B cell (primary cell): Measurements from ENCODE around the gene ABCA4. TPM values are rescaled to one million over a fixed set of nuclear protein-coding genes. Genes with fewer than 3 reads are reported as not detected.

ENCODE experiments used
- ATAC-seq: fragments of 200-7000 bp; cut with Tn5 transposase; one replicate; pipeline ENCODE4 v1.10.0; 2021; ENCODE audit warnings: low read depth, mild to moderate bottlenecking, moderate number of reproducible peaks, moderate library complexity
- CTCF ChIA-PET: fragments of 350-600 bp; sonication (Branson Sonifier 250); formaldehyde crosslinking; loops from one replicate; lab custom pipeline; 2021; ENCODE audit warnings: antibody characterized with exemption, inconsistent platforms; lab: Charles Lee
- POLR2A ChIA-PET: fragments of 350-600 bp; sonication (Branson Sonifier 250); formaldehyde crosslinking; loops from one replicate; lab custom pipeline; 2021; ENCODE audit warnings: antibody characterized with exemption; lab: Charles Lee
- DNase-seq: peaks from one replicate; pipeline ENCODE4 v3.0.0; 2013
- H2AFZ ChIP-seq: 2 replicates; pipeline ENCODE4 v1.6.1; 2012; ENCODE audit warnings: mild to moderate bottlenecking, low read depth, low read length; ENCODE audit not compliant: insufficient read depth, poor library complexity, severe bottlenecking
- H3K27ac ChIP-seq, 2 donors: 1 replicate in 1 of 2; 2 replicates in 1 of 2; pipeline ENCODE4 v1.5.1; 2012 to 2013; ENCODE audit warnings: low read length in 2 of 2, mild to moderate bottlenecking in 2 of 2, moderate library complexity in 1 of 2
- H3K27me3 ChIP-seq, 4 experiments: fragments of 200-600 bp in 1 of 4; sonication (generic) in 1 of 4; replicated peaks in 1 of 4; 1 replicate in 2 of 4; 2 replicates in 2 of 4; pipeline versions ENCODE4 v1.6.1 to v1.7.0; 2013 to 2016; ENCODE audit warnings: low read length in 3 of 4, mild to moderate bottlenecking in 2 of 4, mixed read lengths in 1 of 4, moderate library complexity in 1 of 4; ENCODE audit not compliant: insufficient read depth in 4 of 4, control insufficient read depth in 3 of 4; ENCODE audit errors: control extremely low read depth in 1 of 4
- H3K36me3 ChIP-seq, 2 experiments: replicated peaks in 1 of 2; 1 replicate in 1 of 2; 2 replicates in 1 of 2; pipeline versions ENCODE4 v1.6.1 to v1.7.1; 2013; ENCODE audit warnings: low read length in 1 of 2; ENCODE audit not compliant: insufficient read depth in 2 of 2, control insufficient read depth in 1 of 2; ENCODE audit errors: control extremely low read depth in 1 of 2, extremely low read depth in 1 of 2
- H3K4me1 ChIP-seq, 2 donors: fragments of 200-600 bp in 1 of 2; sonication (generic) in 1 of 2; 1 replicate in 1 of 2; 2 replicates in 1 of 2; pipeline versions ENCODE4 v1.5.1 to v1.6.1; 2013 to 2017; ENCODE audit warnings: low read length in 2 of 2; ENCODE audit not compliant: control insufficient read depth in 2 of 2, insufficient read depth in 2 of 2
- H3K4me2 ChIP-seq: replicated peaks from 2 replicates; pipeline ENCODE3; 2012; ENCODE audit warnings: mild to moderate bottlenecking, low read depth, low read length; ENCODE audit not compliant: poor library complexity, severe bottlenecking
- H3K4me3 ChIP-seq, 5 experiments: fragments of 200-600 bp in 1 of 5; sonication (generic) in 1 of 5; 1 replicate in 3 of 5; 2 replicates in 2 of 5; pipeline versions ENCODE4 v1.5.1 to v1.7.0; 2011 to 2016; ENCODE audit warnings: low read length in 4 of 5, mild to moderate bottlenecking in 4 of 5, low read depth in 2 of 5, control low read depth in 1 of 5, moderate library complexity in 1 of 5; ENCODE audit not compliant: insufficient read depth in 1 of 5; ENCODE audit errors: control extremely low read depth in 1 of 5, extremely low read depth in 1 of 5
- H3K79me2 ChIP-seq: fragments of 200-600 bp; sonication (generic); one replicate; pipeline ENCODE4 v1.6.0; 2016; ENCODE audit warnings: low read length; ENCODE audit not compliant: control insufficient read depth, insufficient read depth
- H3K9ac ChIP-seq: fragments of 200-600 bp; sonication (generic); 2 replicates; pipeline ENCODE4 v1.6.1; 2017; ENCODE audit warnings: mild to moderate bottlenecking, low read length, moderate library complexity
- H3K9me3 ChIP-seq, 3 donors: one replicate each; pipeline versions ENCODE4 v1.6.1 to v1.7.1; 2013; ENCODE audit warnings: low read length in 2 of 3; ENCODE audit not compliant: control insufficient read depth in 2 of 3, insufficient read depth in 1 of 3; ENCODE audit errors: control extremely low read depth in 1 of 3
- H4K20me1 ChIP-seq: 2 replicates; pipeline ENCODE4 v1.6.0; 2012; ENCODE audit warnings: mild to moderate bottlenecking, low read length; ENCODE audit not compliant: insufficient read depth, control insufficient read depth, poor library complexity, severe bottlenecking
- H3K27ac Mint-ChIP-seq: one replicate; pipeline ENCODE4 v1.8.0; 2021; ENCODE audit warnings: mixed read lengths
- H3K27me3 Mint-ChIP-seq: one replicate; pipeline ENCODE4 v1.8.0; 2021; ENCODE audit warnings: mixed read lengths
- H3K4me1 Mint-ChIP-seq: one replicate; pipeline ENCODE4 v1.8.0; 2021; ENCODE audit warnings: mixed read lengths
- H3K4me3 Mint-ChIP-seq: one replicate; pipeline ENCODE4 v1.8.0; 2021; ENCODE audit warnings: mixed read lengths
- H3K9me3 Mint-ChIP-seq: one replicate; pipeline ENCODE4 v1.8.0; 2022; ENCODE audit warnings: mixed read lengths; ENCODE audit not compliant: insufficient read depth
- CTCF ChIP-seq: fragments of 200-600 bp; IDR thresholded peaks from one replicate; pipeline ENCODE4 v1.8.0; 2022; ENCODE audit warnings: antibody characterized with exemption, mild to moderate bottlenecking
- EZH2 ChIP-seq: IDR thresholded peaks from 2 replicates; pipeline ENCODE4 v1.6.1; 2012; ENCODE audit warnings: borderline replicate concordance, low read depth, mild to moderate bottlenecking, moderate library complexity, low read length; ENCODE audit not compliant: insufficient read depth, poor library complexity, severe bottlenecking
- WGBS: methylation state at CpG from one replicate; pipeline ENCODE4 v1.1.5; 2013; ENCODE audit warnings: missing lambda C conversion rate; ENCODE audit not compliant: insufficient coverage; 5-methylcytosine and 5-hydroxymethylcytosine counted together
- intact Hi-C: fragments of 100-400 bp; cut with micrococcal nuclease; formaldehyde crosslinking; loops from one replicate; pipeline ENCODE4 v1.10.0; 2022
- polyA plus RNA-seq: library from polyadenylated mRNA; depleted of rRNA; stranded (reverse); fragments of >200 nt; gene quantifications from 2 replicates; pipeline ENCODE4 v1.2.3, GENCODE V29; 2012
- total RNA-seq, 2 donors: library from RNA; stranded (reverse); fragments of 120-200 nt in 1 of 2; gene quantifications; 1 replicate in 1 of 2; 2 replicates in 1 of 2; pipeline versions ENCODE4 v1.2.3 to v1.2.4, GENCODE V29; 2013 to 2022

The ABCA4 gene
- total and polyA plus RNA-seq, 2 donors (not counting 1 experiment from before 2014, with no cell fraction given): not detected

GRCh38 chr1:94068096-94068998, 52.6 kb downstream of the ABCA4 start:
- no peaks in the 10 kb centered on the region for H4K20me1 ChIP-seq
- Mint-ChIP-seq H3K27me3 (peaks cover 10% of the 10 kb centered on the region), H3K9me3 (no peaks in the 10 kb centered on the region), H3K4me3 (no peak overlapping the region), H3K4me1 (no peaks in the 10 kb centered on the region), H3K27ac (no peak overlapping the region)
- no peak overlapping the region for H3K4me2 ChIP-seq
- no peaks in the 10 kb centered on the region for H3K9me3 ChIP-seq
- no peak overlapping the region for H3K27ac ChIP-seq
- ChIA-PET POLR2A (no interaction called here), CTCF (interaction anchor here (1.5 kb wide), 1 partner anchor 29 kb away, joined by 3 read pairs; no protein-coding TSS in a partner anchor)
- no peaks in the 10 kb centered on the region for H3K4me1 ChIP-seq
- H3K27me3 ChIP-seq: no peaks in the 10 kb centered on the region
- no peak overlapping the region for H3K4me3 ChIP-seq
- ATAC-seq (no peak), DNase-seq (no peak)
- no peaks in the 10 kb centered on the region for H3K36me3 ChIP-seq
- H2AFZ ChIP-seq: no peak overlapping the region
- WGBS: 89% methylated on average over 4 of the region's 6 CpGs
- H3K9ac ChIP-seq: no peak overlapping the region
- no peak for TF ChIP-seq CTCF
- no peak for TF ChIP-seq EZH2
- intact Hi-C loops: no loop called here
- no peaks in the 10 kb centered on the region for H3K79me2 ChIP-seq

GRCh38 chr1:94067196-94067595, 53.8 kb downstream of the ABCA4 start:
- Histone ChIP-seq H2AFZ (no peak overlapping the region), H3K9ac (no peak overlapping the region), H3K4me3 (no peak overlapping the region), H3K27ac (no peak overlapping the region), H3K9me3 (no peaks in the 10 kb centered on the region), H3K4me2 (no peak overlapping the region), H3K4me1 (no peaks in the 10 kb centered on the region), H4K20me1 (no peaks in the 10 kb centered on the region), H3K27me3 (peaks cover 0 to under 1% (median 0%) of the 10 kb centered on the region in 4 experiments), H3K79me2 (no peaks in the 10 kb centered on the region), H3K36me3 (no peaks in the 10 kb centered on the region)
- TF ChIP-seq CTCF (no peak), EZH2 (no peak)
- Mint-ChIP-seq H3K4me3 (no peak overlapping the region), H3K27ac (no peak overlapping the region), H3K9me3 (no peaks in the 10 kb centered on the region), H3K27me3 (peaks cover 13% of the 10 kb centered on the region), H3K4me1 (no peaks in the 10 kb centered on the region)
- intact Hi-C loops: no loop called here
- no peak for ATAC-seq
- ChIA-PET POLR2A (no interaction called here), CTCF (no interaction called here)
- 60% methylated on average over 1 of the region's 3 CpGs for WGBS
- DNase-seq: no peak
